ENCODE data around the gene HS3ST4. TPM values are rescaled to one million over a fixed set of nuclear protein-coding genes. Genes with fewer than 3 reads are reported as not detected.

The HS3ST4 gene
- total RNA-seq, 4 donors from 2014 or later: not detected

DNA sequence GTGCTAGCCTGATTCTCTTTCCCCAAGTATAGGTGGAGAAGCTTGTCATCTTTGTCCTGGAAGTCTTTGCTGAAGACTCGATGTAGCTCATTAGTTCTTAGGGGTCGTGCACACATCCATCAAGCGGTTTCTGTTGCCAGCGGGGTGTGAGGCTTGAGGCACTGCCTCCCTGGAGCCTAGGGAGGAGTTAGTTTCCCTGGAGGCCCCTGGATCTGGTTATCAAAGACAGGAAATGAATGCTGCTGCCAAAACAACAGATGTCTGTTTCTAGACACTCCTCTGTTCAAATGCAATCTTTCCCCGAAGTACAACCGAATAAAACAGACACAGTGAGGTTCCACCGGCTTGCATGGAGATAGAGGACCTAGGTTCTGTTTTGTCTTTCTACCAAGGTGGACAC, 17.5 kb downstream of the HS3ST4 start:
- DNase-seq (ENCODE audit: low spot score) (no peak), ATAC-seq (ENCODE audit: low FRiP score) (no peak)
- TF ChIP-seq, protein P1, sequence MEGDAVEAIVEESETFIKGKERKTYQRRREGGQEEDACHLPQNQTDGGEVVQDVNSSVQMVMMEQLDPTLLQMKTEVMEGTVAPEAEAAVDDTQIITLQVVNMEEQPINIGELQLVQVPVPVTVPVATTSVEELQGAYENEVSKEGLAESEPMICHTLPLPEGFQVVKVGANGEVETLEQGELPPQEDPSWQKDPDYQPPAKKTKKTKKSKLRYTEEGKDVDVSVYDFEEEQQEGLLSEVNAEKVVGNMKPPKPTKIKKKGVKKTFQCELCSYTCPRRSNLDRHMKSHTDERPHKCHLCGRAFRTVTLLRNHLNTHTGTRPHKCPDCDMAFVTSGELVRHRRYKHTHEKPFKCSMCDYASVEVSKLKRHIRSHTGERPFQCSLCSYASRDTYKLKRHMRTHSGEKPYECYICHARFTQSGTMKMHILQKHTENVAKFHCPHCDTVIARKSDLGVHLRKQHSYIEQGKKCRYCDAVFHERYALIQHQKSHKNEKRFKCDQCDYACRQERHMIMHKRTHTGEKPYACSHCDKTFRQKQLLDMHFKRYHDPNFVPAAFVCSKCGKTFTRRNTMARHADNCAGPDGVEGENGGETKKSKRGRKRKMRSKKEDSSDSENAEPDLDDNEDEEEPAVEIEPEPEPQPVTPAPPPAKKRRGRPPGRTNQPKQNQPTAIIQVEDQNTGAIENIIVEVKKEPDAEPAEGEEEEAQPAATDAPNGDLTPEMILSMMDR (IDR thresholded peaks at IDR 0.05): no peak

DNA sequence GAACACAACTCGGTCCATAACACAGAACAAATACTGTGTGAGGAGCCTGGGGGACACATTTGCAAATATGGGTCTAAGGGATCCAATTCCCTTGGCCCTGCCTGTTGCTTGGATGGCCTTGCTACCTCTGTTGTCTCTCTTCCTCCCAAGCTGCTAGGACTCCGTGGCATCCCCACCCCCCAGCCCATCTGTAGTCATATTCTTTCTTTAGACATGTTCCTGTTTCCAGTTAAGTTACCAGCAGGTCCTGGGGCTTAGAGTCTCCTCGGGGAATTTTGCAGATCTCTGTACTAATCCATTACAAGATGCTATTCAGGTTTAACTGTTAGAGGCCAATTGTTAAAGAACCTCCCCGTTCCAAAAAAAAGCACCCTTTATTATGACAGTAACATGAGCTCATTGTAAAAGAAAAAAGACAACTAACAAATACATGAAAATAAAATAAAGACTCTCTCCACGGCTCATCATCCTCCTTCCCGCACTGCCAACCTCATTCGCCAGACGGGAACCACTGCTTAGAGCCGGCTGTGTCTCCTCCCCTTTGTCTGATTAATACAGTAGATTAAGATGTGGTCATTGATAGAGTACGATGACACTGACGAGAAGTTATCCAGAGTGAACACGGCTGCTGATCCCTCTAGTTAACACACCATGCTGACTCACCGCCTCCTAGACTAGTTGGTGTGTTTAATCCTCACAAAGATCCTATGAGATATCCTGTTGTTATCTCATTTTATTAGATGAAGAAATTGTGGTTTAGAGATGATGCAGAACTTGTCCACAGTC, 22.2 kb downstream of the HS3ST4 start:
- ATAC-seq (ENCODE audit: low FRiP score) (no peak), DNase-seq (ENCODE audit: low spot score) (no peak)
- TF ChIP-seq, protein P1 (IDR thresholded peaks at IDR 0.05): no peak

DNA sequence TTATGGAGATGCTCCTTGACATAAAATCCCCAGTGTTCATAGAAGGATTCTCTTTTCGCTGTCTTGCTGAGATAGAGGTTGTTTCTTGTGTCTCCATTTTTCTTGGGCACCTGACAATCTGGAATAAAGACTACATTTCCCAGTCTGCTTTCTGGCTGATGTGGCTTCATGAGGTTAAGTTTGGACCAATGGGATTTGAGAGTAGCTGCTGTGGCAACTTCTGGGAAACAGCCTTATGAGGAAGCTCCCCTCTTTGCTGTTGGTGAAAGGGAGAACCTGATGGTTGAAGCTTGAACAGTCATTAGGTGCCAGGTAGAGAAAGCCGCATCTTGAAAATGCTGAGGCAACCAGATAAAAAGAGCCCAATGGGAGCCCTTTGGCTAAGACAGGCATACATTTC, 24.4 kb downstream of the HS3ST4 start:
- no peak for ATAC-seq (ENCODE audit: low FRiP score)
- DNase-seq (ENCODE audit: low spot score): no peak
- TF ChIP-seq, protein P1 (IDR thresholded peaks at IDR 0.05): no peak

DNA sequence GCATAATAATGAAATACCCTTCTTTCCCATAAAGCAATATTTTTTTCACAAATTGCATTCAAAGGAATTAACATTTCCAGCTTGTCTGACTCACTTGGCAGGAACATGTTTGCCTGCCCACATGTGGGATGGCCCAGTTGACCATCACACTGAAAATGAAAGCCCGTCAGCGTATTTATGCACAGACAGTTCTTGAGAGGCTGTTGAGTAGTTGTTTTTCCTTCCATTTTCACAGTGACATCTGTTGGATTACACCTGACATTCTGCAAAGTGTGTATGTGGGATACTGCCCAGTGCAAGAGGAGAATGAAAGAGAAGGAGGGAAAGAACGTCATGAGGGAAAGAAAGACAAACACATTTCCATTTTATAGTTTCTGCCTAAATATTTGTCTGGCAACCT, 29.7 kb downstream of the HS3ST4 start:
- ATAC-seq (ENCODE audit: low FRiP score): no peak
- no peak for DNase-seq (ENCODE audit: low spot score)
- TF ChIP-seq, protein P1 (IDR thresholded peaks at IDR 0.05): no peak

DNA sequence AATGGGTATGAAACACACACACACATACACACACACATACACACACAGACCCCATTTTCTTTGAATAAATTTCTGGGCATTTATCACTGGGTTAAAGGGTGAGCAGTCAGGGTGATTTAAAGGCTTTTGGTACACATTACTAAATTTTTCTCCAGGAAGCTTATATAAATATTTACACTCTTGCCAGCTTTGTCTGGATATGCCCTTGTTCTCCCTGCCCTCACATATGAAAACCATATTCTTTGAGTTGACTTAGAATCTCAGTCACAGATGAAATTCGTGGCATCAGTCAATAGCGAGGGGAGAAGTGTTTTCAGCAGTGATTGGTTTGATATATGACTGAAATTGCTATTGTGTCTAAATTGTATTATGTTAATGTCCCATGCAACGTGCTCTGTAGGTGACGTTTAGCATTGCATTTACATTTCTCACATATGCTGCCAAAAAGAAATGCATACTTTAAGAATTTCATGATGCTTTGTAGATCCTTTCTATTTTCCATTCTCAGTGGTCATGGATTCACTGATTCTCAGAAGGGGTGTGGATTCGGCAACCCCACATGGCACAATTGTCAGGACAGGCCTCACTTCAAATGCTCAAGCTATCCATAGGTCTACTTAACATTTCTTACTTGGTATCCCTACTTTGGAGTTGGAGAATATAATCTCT, 34.8 kb downstream of the HS3ST4 start:
- no peak for ATAC-seq (ENCODE audit: low FRiP score)
- TF ChIP-seq, protein P1 (IDR thresholded peaks at IDR 0.05): no peak
- DNase-seq (ENCODE audit: low spot score): no peak

DNA sequence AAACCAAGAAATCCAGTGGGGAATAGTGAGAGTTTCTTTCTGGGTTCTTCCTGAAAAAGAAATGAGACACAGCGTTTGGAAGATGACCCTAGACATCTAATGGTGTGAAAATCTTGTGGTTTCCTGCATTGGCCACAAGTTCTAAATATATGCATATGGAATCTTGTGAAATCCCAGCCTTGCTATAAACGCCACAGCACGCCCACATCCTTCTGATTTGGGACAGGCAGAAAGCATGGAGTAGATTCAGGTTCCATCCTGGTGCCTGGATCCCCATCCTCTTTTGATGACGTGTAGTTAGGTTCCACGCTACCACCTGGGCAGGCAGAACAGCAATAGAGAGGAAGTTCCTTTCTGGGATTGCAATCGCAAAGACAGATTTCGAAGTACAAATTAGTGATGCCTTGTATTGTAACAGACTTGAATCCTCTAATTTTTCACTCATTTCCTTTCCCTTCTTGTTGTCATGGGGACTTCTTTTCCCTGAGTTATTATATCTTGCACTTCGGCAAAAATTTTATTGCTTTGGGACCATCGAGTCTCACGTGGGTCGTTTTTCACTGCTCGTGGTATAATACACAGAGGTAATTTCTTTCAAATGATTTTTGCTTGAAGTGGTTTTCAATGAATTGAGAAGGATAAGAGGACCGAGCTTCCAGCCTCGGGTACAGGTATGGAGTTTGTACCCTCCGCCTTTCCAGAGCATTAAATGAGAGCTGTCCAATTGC, 37.6 kb downstream of the HS3ST4 start:
- TF ChIP-seq, protein P1 (IDR thresholded peaks at IDR 0.05): no peak
- ATAC-seq (ENCODE audit: low FRiP score) (no peak), DNase-seq (ENCODE audit: low spot score) (no peak)

Measured in omental fat pad (tissue), 4 donors.